Measurements from ENCODE around the gene HS3ST4. TPM values are rescaled to one million over a fixed set of nuclear protein-coding genes. Genes with fewer than 3 reads are reported as not detected.

HS3ST4 gene
- total and polyA plus RNA-seq, 2 of the 8 experiments (the other 6 are each of a cell fraction or from before 2014, with no cell fraction given), result 1.9 to 3.3 TPM

- WGBS, 2 experiments (ENCODE audit: extremely low coverage in 1 of 2, insufficient coverage in 1 of 2, insufficient read length in 1 of 2, insufficient replicate concordance in 2 of 2, low coverage in 1 of 2, low lambda C conversion rate in 2 of 2, missing lambda C conversion rate in 1 of 2), result 84% methylated on average over 4 of the region's 4 CpGs; no CpG with 5 or more reads in 1 of the 2 experiments
- no peak overlapping the region for H3K23ac ChIP-seq (ENCODE audit: insufficient read length)
- H2BK15ac ChIP-seq (ENCODE audit: low read length), result no peak overlapping the region
- no peaks in the 10 kb centered on the region for H3K79me2 ChIP-seq (ENCODE audit: control insufficient read depth in 1 of 2, insufficient read depth in 2 of 2, low read length in 2 of 2)
- no peak overlapping the region; the same call in 1 of the 2 replicates for H3K18ac ChIP-seq (ENCODE audit: extremely low read depth, low read length)
- no peak overlapping the region for H3K27ac ChIP-seq (ENCODE audit: low read depth, low read length)
- H2BK12ac ChIP-seq (ENCODE audit: low read depth, low read length), result 0 out of 2 replicates have a peak overlapping the region, but pooled peaks have one; percentile 0
- no peak overlapping the region for H3K4me3 ChIP-seq (ENCODE audit: extremely low read depth in 1 of 4, insufficient read depth in 2 of 4, low read depth in 3 of 4, low read length in 4 of 4)
- no peak overlapping the region for H3K56ac ChIP-seq (replicated peaks; ENCODE audit: insufficient read length, low read depth, low read length)
- peaks cover 0 to 2% (median 0%) of the 10 kb centered on the region in 4 experiments; a peak in 1 of 8 replicates for H3K36me3 ChIP-seq (ENCODE audit: control insufficient read depth in 2 of 4, insufficient read depth in 4 of 4, low read length in 3 of 4)
- POLR2A ChIA-PET (ENCODE audit: partially characterized antibody), result interaction anchor here (2.0 kb wide), 1 partner anchor 64 kb away, joined by 4 read pairs; no protein-coding TSS in a partner anchor
- H4K91ac ChIP-seq (replicated peaks; ENCODE audit: insufficient read length, low read length), result no peak overlapping the region
- no peak overlapping the region for H3K14ac ChIP-seq (ENCODE audit: insufficient read length)
- no peak overlapping the region for H2AK5ac ChIP-seq (ENCODE audit: low read depth, low read length)
- H3K9ac ChIP-seq (replicated peaks in 1 of 4; ENCODE audit: extremely low read depth in 1 of 4, low read depth in 3 of 4, low read length in 3 of 4), result no peak overlapping the region
- H3K9me3 ChIP-seq (ENCODE audit: insufficient read depth in 2 of 2, low read depth in 1 of 2, low read length in 1 of 2), result 0 out of 4 replicates have a peak, but pooled peaks cover 0 to 2% of the 10 kb centered on the region in 2 experiments
- no peak overlapping the region for H4K8ac ChIP-seq (ENCODE audit: extremely low read depth, insufficient read depth, low read length)
- DNase-seq (ENCODE audit: low read depth in 1 of 2, low spot score in 2 of 2), result no peak
- no peak overlapping the region for H2AFZ ChIP-seq (ENCODE audit: low read length)
- H3K4ac ChIP-seq (replicated peaks; ENCODE audit: insufficient read length, low read depth, low read length), result no peak overlapping the region
- H4K20me1 ChIP-seq (replicated peaks in 1 of 2; ENCODE audit: control insufficient read depth in 1 of 2, insufficient read depth in 2 of 2, low read length in 2 of 2), result no peaks in the 10 kb centered on the region
- no peak overlapping the region for H2BK20ac ChIP-seq (ENCODE audit: low read length)
- FAIRE-seq, result no peak
- H3K23me2 ChIP-seq (ENCODE audit: low read depth, low read length), result peaks cover 3% of the 10 kb centered on the region; the same call in 1 of the 2 replicates
- no peak overlapping the region for H3K4me2 ChIP-seq (ENCODE audit: insufficient read depth in 1 of 2, low read depth in 2 of 2, low read length in 2 of 2)
- H3K27me3 ChIP-seq (replicated peaks in 1 of 4; ENCODE audit: control insufficient read depth in 3 of 4, extremely low read depth in 1 of 4, insufficient read depth in 3 of 4, low read length in 3 of 4), result no peaks in the 10 kb centered on the region
- CTCF ChIA-PET (ENCODE audit: partially characterized antibody), result interaction anchor here (0.5 to 1.9 kb wide), 2 partner anchors 12 to 159 kb away, joined by 4 to 6 read pairs; no protein-coding TSS in a partner anchor
- no peak overlapping the region for H2BK5ac ChIP-seq (ENCODE audit: low read depth, low read length)
- H3K4me1 ChIP-seq (replicated peaks in 1 of 4; ENCODE audit: control insufficient read depth in 3 of 4, insufficient read depth in 4 of 4, low read length in 3 of 4), result peaks cover 0 to 14% (median 6%) of the 10 kb centered on the region in 4 experiments; a peak in 5 of 7 replicates
- no peaks in the 10 kb centered on the region for H3K79me1 ChIP-seq (ENCODE audit: low read depth, low read length)
- H4K5ac ChIP-seq (ENCODE audit: insufficient read length, low read depth, low read length), result no peak overlapping the region
- no peak overlapping the region for H2BK120ac ChIP-seq (replicated peaks; ENCODE audit: low read depth, low read length)
- TF ChIP-seq TBP (IDR thresholded peaks at IDR 0.05; ENCODE audit: low read depth, low read length) (no peak), SIX5 (IDR thresholded peaks at IDR 0.05; ENCODE audit: low read depth, low read length) (no peak), KDM1A (IDR thresholded peaks at IDR 0.05; ENCODE audit: borderline replicate concordance, low read length) (no peak), SP2 (IDR thresholded peaks at IDR 0.05; ENCODE audit: low read length) (no peak), POU5F1 (IDR thresholded peaks at IDR 0.05; ENCODE audit: low read depth, low read length) (no peak), ZNF274 (IDR thresholded peaks at IDR 0.05; ENCODE audit: borderline replicate concordance, extremely low read depth, low read length) (no peak), SIRT6 (IDR thresholded peaks at IDR 0.05; ENCODE audit: low read length) (no peak), ATF2 (IDR thresholded peaks at IDR 0.05; ENCODE audit: low read length) (no peak), EP300 (IDR thresholded peaks at IDR 0.05; ENCODE audit: borderline replicate concordance in 1 of 2, low read depth in 2 of 2, low read length in 2 of 2) (no peak), CBX8 (IDR thresholded peaks at IDR 0.05; ENCODE audit: borderline replicate concordance, low read depth, low read length) (no peak), CTBP2 (IDR thresholded peaks at IDR 0.05; ENCODE audit: borderline replicate concordance, insufficient read depth, insufficient read length, low read length) (no peak)
- TF ChIP-seq, protein P1, sequence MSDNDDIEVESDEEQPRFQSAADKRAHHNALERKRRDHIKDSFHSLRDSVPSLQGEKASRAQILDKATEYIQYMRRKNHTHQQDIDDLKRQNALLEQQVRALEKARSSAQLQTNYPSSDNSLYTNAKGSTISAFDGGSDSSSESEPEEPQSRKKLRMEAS (IDR thresholded peaks at IDR 0.05), result no peak
These were observed 194.8 kb downstream of the HS3ST4 start for GRCh38 chr16:25886598-25886997.
